Gastrocnemius medialis (tissue), 4 donors: ENCODE measurements around the gene TOP2B.

ENCODE experiments used
- CTCF ChIP-seq, 5 experiments: fragments of 450-650 bp in 3 of 5; fragments of 200-600 bp in 2 of 5; sonication (generic) in 2 of 5; IDR thresholded peaks in 4 of 5; conservative IDR thresholded peaks in 1 of 5; 1 replicate in 4 of 5; 2 replicates in 1 of 5; pipeline ENCODE4 v1.5.1; 2016 to 2019; ENCODE audit warnings: antibody characterized with exemption in 5 of 5, mild to moderate bottlenecking in 3 of 5, moderate library complexity in 3 of 5
- POLR2A ChIP-seq, 2 donors: fragments of 450-650 bp; IDR thresholded peaks; one replicate each; pipeline ENCODE4 v1.6.1; 2017; ENCODE audit warnings: antibody characterized with exemption in 2 of 2, mild to moderate bottlenecking in 2 of 2, moderate library complexity in 2 of 2

DNA sequence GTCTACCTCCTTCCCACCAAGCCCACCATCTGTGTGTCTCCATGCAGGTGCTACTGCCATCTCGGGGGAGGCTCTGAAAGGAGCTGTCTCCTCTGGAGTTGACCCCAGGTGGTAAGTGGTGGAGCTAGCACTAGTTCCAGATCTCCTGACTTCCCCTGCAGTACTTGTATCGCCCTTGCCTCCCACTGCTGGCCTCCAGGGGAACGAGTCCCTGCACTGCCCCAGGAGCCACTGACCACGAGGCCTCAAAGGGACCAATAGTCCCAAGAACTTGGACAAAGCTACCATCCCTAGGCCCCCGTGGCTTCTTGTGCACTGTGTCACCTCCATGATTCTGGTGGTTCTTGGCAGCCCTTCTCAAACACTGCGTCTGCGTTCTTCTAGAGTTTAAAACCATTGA, 98.9 kb downstream of the TOP2B start:
- TF ChIP-seq CTCF (IDR thresholded peaks at IDR 0.05 in 4 of 5, conservative IDR thresholded peaks at IDR 0.05 in 1 of 5) (no peak), POLR2A (IDR thresholded peaks at IDR 0.05) (no peak)
